Fibroblast of skin of scalp (primary cell): ENCODE results near the gene TRIM32. TPM values are rescaled to one million over a fixed set of nuclear protein-coding genes. Genes with fewer than 3 reads are reported as not detected.

ENCODE experiments used
- DNase-seq: peaks from one replicate; pipeline ENCODE4 v3.0.0-alpha.2; 2013
- polyA plus RNA-seq, 2 experiments: library from polyadenylated mRNA; unstranded; fragments of 120-200 nt; gene quantifications; one replicate each; pipeline ENCODE4 v1.2.1, GENCODE V29; 2013; ENCODE audit not compliant: insufficient read length in 2 of 2

TRIM32 gene
- polyA plus RNA-seq (2013, experiment 1 of 2; ENCODE audit: insufficient read length), result 26.7 TPM
- 27.8 TPM for polyA plus RNA-seq (2013, experiment 2 of 2; ENCODE audit: insufficient read length)

GRCh38 chr9:116687074-116687753 lies at the start of gene TRIM32:
Gene TRIM32 (plus strand): TSS chr9:116687305. CDS start chr9:116697743, 10,438 bp downstream.
- DNase-seq, result peak; percentile 91

- peak; percentile 83 for DNase-seq
Observed at GRCh38 chr9:116639251-116639741, 47.8 kb upstream of the TRIM32 start.

GRCh38 chr9:116641292-116642059 lies 45.6 kb upstream of the TRIM32 start:
- no peak for DNase-seq

GRCh38 chr9:116643691-116644090 lies 43.4 kb upstream of the TRIM32 start:
- peak; percentile 63 for DNase-seq

GRCh38 chr9:116644091-116644688 lies 42.9 kb upstream of the TRIM32 start:
- DNase-seq, result peak; percentile 76

GRCh38 chr9:116646661-116647514 lies 40.2 kb upstream of the TRIM32 start:
- peak; percentile 73 for DNase-seq

- DNase-seq, result no peak
Observed at GRCh38 chr9:116647515-116647809, 39.6 kb upstream of the TRIM32 start.

GRCh38 chr9:116653348-116654058 lies 33.6 kb upstream of the TRIM32 start:
- no peak for DNase-seq

- DNase-seq, result no peak
Observed at GRCh38 chr9:116654059-116654355, 33.1 kb upstream of the TRIM32 start.

GRCh38 chr9:116656501-116656971 lies 30.6 kb upstream of the TRIM32 start:
- no peak for DNase-seq

- no peak for DNase-seq
Observed at GRCh38 chr9:116656977-116657376, 30.1 kb upstream of the TRIM32 start.

GRCh38 chr9:116658265-116658664 lies 28.8 kb upstream of the TRIM32 start:
- no peak for DNase-seq

GRCh38 chr9:116661037-116661954 lies 25.8 kb upstream of the TRIM32 start:
- peak; percentile 75 for DNase-seq

GRCh38 chr9:116662646-116663310 lies 24.3 kb upstream of the TRIM32 start:
- DNase-seq, result no peak

GRCh38 chr9:116663581-116663980 lies 23.5 kb upstream of the TRIM32 start:
- DNase-seq, result no peak

GRCh38 chr9:116668970-116669695 lies 18.0 kb upstream of the TRIM32 start:
- DNase-seq, result no peak

- no peak for DNase-seq
Observed at GRCh38 chr9:116671605-116672004, 15.5 kb upstream of the TRIM32 start.

- DNase-seq, result no peak
Observed at GRCh38 chr9:116673375-116673774, 13.7 kb upstream of the TRIM32 start.

GRCh38 chr9:116674210-116674980 lies 12.7 kb upstream of the TRIM32 start:
- no peak for DNase-seq
